GM18520 (cell line): ENCODE data around the gene GYPB.
A peak's percentile ranks its signal among the peaks of the same experiment; 100 is the strongest.
"Not testable (repeated sequence)": the region's sequence is repeated elsewhere in the genome, so short reads cannot be mapped to it uniquely, and the experiment has no call there.

Source experiments
- ATAC-seq: cut with Tn5 transposase; IDR thresholded peaks from one replicate; pipeline ENCODE4 v1.9.1; 2021; ENCODE audit not compliant: unreplicated experiment

GYPB gene

GRCh38 chr4:144019277-144019676, at the start of gene GYPB:
Gene GYPB, minus strand, starts transcription at chr4:144019380. Its CDS starts 93 bp downstream, at chr4:144019287.
- not testable (repeated sequence) for ATAC-seq

- not testable (repeated sequence) for ATAC-seq
Measured at GRCh38 chr4:144061556-144061955, 42.4 kb upstream of the GYPB start.

DNA sequence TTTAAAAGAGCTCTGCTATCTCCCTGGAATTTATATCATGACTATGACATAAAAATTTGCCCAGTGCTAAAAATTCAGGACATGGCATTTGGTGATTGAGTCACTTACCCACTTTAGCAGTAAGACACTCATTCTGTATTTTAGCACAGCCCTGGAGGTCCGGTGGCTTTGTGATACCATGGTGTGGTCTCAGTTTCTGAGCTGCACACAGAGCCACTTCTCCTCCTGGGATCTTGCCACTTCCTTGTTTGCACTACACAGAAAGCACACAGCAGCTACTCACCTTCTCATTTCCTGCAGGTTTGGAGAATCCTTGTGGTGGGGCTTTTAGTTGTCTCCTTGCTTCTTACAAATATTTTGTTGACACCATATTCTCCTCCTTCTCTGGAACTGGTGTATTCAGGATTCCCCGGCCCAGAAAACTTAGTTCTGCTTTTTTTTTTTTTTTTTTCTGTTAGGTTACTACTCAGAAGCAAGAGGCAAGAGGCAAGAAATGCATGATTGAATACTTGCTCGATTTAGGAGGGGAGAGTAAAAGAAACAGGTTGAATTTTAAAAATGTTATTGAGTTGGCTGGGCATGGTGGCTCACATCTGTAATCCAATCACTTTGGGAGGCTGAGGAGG, 41.2 kb upstream of the GYPB start:
- not testable (repeated sequence) for ATAC-seq

DNA sequence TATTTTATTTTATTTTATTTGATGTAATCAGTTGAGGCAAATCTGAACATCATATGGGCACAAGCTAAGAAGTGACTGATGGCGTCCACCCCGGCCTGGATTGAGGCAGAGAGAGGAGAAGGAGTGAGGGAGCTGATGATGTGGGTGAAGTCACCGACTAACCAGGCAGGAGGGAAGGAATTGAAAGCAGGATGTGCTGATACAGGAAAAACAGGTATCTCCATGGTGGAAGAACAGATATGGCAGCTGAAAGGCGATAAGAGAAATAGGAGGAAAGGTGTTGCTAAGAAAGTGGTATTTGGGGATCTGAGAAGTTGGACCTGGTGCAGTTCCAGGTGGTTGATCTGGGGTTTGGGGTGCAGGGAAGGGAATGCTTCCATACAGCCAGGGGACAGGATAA, 37.6 kb upstream of the GYPB start:
- no peak for ATAC-seq

GRCh38 chr4:144055336-144055735, 36.2 kb upstream of the GYPB start:
- not testable (repeated sequence) for ATAC-seq

- ATAC-seq = not testable (repeated sequence)
Measured at GRCh38 chr4:144051494-144051893, 32.3 kb upstream of the GYPB start.

DNA sequence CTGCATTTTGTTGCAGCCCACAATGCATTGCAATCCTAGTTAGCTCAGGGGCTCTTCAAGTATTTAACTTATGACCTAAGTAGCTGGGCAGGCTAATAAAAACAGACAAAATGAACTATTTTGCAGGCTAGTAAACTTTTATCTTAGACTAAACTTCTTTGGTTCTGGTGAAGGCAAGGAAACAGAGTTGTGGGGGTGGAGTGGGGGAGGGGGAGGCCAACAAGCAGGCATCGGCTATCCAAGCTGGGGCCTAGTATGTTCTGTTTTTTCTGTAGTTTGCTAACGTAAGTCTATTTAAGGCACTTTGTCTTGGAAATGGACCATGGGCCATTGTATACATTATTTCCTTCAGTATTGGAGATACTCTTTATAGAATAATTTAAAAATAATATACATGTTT, 31.5 kb upstream of the GYPB start:
- ATAC-seq = not testable (repeated sequence)

DNA sequence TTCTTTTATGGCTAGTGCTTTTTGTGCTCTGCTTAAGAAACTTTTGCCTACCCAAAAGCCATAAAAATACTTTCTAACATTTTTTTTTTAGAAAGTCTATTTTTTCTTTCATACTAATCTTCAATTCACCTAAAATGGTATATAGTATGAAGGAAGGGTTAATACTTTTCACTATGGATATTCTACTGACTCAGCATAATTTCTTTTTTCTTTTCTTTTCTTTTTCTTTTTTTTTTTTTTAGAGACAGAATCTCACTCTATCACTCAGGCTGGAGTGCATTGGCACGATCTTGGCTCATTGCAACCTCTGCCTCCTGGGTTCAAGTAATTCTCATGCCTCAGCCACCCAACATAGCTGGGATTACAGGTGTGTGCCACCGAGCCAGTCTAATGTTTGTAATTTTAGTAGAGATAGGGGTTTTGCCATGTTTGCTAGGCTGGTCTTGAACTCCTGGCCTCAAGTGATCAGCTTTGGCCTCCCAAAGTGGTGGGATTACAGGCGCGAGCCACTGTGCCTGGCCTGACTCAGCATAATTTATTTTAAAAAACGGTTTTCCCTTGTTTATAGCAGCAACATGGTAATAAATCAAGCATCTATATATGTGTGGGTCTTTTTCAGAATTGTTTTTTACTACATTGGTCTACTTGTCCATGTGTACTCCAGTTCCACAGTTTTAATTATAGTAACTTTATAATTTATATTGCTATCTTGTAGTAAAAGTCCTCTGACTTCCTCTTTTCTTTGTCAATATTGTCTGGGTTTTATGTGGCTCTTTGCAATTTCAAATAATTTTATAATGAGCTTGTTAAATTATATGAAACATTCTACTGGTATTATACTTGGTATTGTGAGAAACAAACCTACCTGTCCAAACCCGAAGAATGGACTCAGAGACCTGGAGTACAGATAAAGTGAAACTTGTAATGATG, 30.6 kb upstream of the GYPB start:
- ATAC-seq = not testable (repeated sequence)

- ATAC-seq = not testable (repeated sequence)
Measured at GRCh38 chr4:144044936-144045335, 25.8 kb upstream of the GYPB start.

DNA sequence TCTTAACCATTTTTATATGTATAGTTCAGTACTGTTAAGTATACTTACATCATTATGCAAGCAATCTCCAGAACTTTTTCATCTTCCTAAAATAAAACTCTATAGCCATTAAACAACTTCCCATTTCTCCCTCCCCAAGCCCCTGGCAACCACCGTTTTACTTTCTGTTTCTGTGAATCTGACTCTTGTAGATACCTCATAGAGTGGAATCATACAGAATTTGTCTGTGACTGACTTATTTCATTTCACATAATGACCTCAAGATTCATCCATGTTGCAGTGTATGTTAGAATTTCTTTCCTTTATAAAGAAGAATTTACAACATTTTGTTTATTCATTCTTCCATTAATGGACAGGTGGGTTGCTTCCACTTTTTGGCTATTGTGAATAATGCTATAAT, 13.4 kb upstream of the GYPB start:
- ATAC-seq = not testable (repeated sequence)

GRCh38 chr4:144031875-144032274, 12.7 kb upstream of the GYPB start:
- not testable (repeated sequence) for ATAC-seq

DNA sequence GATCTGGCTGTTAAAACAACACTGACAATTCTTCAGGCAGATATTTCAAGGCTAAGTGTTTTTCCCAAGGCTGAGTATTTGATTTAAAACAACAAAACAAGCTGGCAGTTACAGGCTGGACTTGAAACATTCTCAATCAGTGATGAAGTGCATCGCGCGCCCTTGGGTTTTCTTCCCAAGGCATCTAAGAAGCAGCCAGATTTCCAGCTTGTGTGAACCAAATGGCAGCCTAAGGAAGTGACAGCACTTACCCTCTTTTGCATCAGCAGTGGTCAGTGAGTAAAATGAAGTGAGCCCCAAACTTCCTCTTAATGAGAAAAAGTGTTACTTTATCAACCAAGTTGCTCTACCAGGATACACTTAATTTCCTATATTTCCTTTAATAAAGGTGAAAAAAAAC, 12.2 kb upstream of the GYPB start:
- ATAC-seq = not testable (repeated sequence)

DNA sequence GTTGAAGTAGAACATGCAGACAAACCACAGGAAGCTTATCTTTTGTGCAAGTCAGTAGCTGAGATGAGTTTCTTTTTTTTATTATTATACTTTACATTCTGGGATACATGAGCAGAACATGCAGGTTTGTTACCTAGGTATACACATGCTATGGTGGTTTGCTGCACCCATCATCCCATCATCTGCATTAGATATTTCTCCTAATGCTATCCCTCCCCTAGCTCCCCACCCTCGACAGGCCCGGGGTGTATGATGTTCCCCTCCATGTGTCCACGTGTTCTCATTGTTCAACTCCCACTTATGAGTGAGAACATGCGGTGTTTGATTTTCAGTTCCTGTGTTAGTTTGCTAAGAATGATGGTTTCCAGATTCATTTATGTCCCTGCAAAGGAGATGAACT, 11.5 kb upstream of the GYPB start:
- not testable (repeated sequence) for ATAC-seq

DNA sequence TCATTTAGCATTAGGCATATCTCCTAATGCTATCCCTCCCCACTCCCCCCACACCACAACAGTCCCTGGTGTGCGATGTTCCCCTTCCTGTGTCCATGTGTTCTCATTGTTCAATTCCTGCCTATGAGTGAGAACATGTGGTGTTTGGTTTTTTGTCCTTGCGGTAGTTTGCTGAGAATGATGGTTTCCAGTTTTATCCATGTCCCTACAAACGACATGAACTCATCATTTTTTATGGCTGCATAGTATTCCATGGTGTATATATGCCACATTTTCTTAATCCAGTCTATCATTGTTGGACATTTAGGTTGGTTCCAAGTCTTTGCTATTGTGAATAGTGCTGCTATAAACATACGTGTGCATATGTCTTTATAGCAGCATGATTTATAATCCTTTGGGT, 7.5 kb upstream of the GYPB start:
- ATAC-seq = not testable (repeated sequence)

GRCh38 chr4:144024399-144025053, 5.3 kb upstream of the GYPB start:
- not testable (repeated sequence) for ATAC-seq

GRCh38 chr4:144022772-144023400, 3.7 kb upstream of the GYPB start:
- ATAC-seq = not testable (repeated sequence)

DNA sequence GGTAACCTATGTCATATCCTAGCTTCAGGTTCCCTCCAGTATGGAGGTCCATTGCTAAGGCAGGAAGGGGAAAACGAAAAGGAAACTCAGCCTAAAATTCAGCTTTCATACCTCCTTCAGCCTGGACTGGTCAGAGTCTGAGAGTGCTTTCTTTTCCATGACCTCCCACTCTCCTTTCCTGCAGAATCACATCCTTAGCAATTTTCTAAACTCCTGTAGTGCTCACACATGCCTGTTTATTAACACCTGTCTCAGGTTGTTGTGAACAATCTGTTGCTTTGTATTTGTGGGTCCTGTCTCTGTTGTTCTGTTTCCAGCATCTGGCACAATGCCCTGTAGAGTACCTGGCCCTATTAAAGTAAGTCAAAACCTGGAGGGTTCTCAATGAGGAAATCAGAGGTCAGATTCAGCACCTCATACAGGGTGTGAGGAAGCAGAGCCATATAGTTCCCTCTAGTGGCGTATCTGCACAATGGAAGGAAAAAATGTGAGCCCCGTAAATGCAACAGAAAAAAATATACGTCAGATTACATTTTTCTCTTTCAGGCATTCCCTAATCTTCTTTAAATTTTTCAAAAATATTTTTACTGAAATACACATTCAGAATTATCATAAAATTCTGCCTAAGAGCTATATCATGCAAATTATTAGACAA, 2.3 kb upstream of the GYPB start:
- peak; percentile 59 for ATAC-seq

GRCh38 chr4:144018223-144019000, 768 bp downstream of the GYPB start:
- not testable (repeated sequence) for ATAC-seq

DNA sequence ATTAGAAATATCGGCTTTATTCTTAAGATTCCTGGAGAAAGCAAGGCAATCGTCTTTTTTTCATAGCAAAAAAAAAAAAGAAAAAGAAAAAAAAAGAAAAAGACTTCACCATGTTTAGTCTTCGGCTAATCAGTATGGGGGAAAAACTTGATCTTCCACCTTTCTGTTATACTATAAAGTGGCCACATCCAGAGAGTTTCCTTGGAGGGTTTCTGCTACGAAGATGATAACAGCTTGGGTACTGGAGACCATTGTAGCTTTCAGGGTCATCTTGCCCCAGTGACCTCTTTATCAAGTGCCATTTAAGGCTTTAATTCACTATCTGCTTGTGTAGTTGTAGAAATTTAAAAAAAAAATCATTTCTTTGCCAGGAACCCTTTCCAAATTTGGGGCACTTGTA, 1.9 kb downstream of the GYPB start:
- ATAC-seq = not testable (repeated sequence)
